H1 (cell line): ENCODE data around the gene SLC8B1. TPM values are rescaled to one million over a fixed set of nuclear protein-coding genes. Genes with fewer than 3 reads are reported as not detected.

ENCODE experiments used
- CTCF ChIA-PET: fragments of 300-600 bp; sonication (Branson Sonifier 250); formaldehyde crosslinking; loops from one replicate; lab custom pipeline; 2021; ENCODE audit not compliant: partially characterized antibody; lab: Charles Lee
- POLR2A ChIA-PET: fragments of 300-600 bp; sonication (Branson Sonifier 250); formaldehyde crosslinking; loops from one replicate; lab custom pipeline; 2021; ENCODE audit warnings: inconsistent platforms; ENCODE audit not compliant: partially characterized antibody; lab: Charles Lee
- DNase-seq, 2 experiments: peaks; one replicate each; pipeline versions ENCODE4 v3.0.0 to v3.0.0-alpha.2; 2010 to 2022; ENCODE audit warnings: low spot score in 2 of 2, low read depth in 1 of 2, mixed read lengths in 1 of 2
- FAIRE-seq: peaks from 2 replicates; lab custom pipeline; 2011; peaks lifted over from hg19 to GRCh38; lab: Jason Lieb, UNC
- H2AFZ ChIP-seq: 2 replicates; pipeline ENCODE4 v1.8.1; 2012; ENCODE audit warnings: low read length, inconsistent platforms
- H2AK5ac ChIP-seq: 2 replicates; pipeline ENCODE4 v1.6.1; 2013; ENCODE audit warnings: low read depth, low read length
- H2BK120ac ChIP-seq: replicated peaks from 2 replicates; pipeline ENCODE3; 2013; ENCODE audit warnings: low read depth, low read length, inconsistent platforms
- H2BK12ac ChIP-seq: 2 replicates; pipeline ENCODE4 v1.6.1; 2013; ENCODE audit warnings: low read depth, low read length
- H2BK15ac ChIP-seq: 2 replicates; pipeline ENCODE4 v1.6.1; 2013; ENCODE audit warnings: low read length
- H2BK20ac ChIP-seq: 2 replicates; pipeline ENCODE4 v1.6.1; 2013; ENCODE audit warnings: low read length
- H2BK5ac ChIP-seq: 2 replicates; pipeline ENCODE4 v1.6.1; 2013; ENCODE audit warnings: low read depth, low read length
- H3K14ac ChIP-seq: 2 replicates; pipeline ENCODE4 v1.6.1; 2013; ENCODE audit warnings: inconsistent platforms; ENCODE audit not compliant: insufficient read length
- H3K18ac ChIP-seq: 2 replicates; pipeline ENCODE4 v1.6.1; 2013; ENCODE audit warnings: low read length; ENCODE audit errors: extremely low read depth
- H3K23ac ChIP-seq: 2 replicates; pipeline ENCODE4 v1.6.1; 2013; ENCODE audit warnings: inconsistent platforms; ENCODE audit not compliant: insufficient read length
- H3K23me2 ChIP-seq: 2 replicates; pipeline ENCODE4 v1.6.1; 2013; ENCODE audit warnings: low read depth, low read length
- H3K27ac ChIP-seq: 2 replicates; pipeline ENCODE4 v1.6.1; 2011; ENCODE audit warnings: low read depth, low read length, inconsistent platforms
- H3K27me3 ChIP-seq, 4 experiments: replicated peaks in 1 of 4; 1 replicate in 1 of 4; 2 replicates in 3 of 4; pipeline versions ENCODE4 v1.6.1 to v1.8.1; 2011 to 2013; ENCODE audit warnings: low read length in 3 of 4, mild to moderate bottlenecking in 3 of 4, inconsistent platforms in 2 of 4, mixed read lengths in 2 of 4, moderate library complexity in 1 of 4; ENCODE audit not compliant: control insufficient read depth in 3 of 4, insufficient read depth in 3 of 4; ENCODE audit errors: extremely low read depth in 1 of 4
- H3K36me3 ChIP-seq, 4 experiments: 2 replicates each; pipeline versions ENCODE4 v1.6.1 to v1.8.1; 2011 to 2013; ENCODE audit warnings: mild to moderate bottlenecking in 4 of 4, low read length in 3 of 4, moderate library complexity in 2 of 4, control low read depth in 1 of 4, inconsistent platforms in 1 of 4; ENCODE audit not compliant: insufficient read depth in 4 of 4, control insufficient read depth in 2 of 4
- H3K4ac ChIP-seq: replicated peaks from 2 replicates; pipeline ENCODE3; 2013; ENCODE audit warnings: low read length, low read depth, mixed read lengths, inconsistent platforms; ENCODE audit not compliant: insufficient read length
- H3K4me1 ChIP-seq, 4 experiments: replicated peaks in 1 of 4; 1 replicate in 1 of 4; 2 replicates in 3 of 4; pipeline versions ENCODE4 v1.6.1 to v1.8.1; 2011 to 2013; ENCODE audit warnings: low read length in 3 of 4, inconsistent platforms in 2 of 4, mixed read lengths in 1 of 4; ENCODE audit not compliant: insufficient read depth in 4 of 4, control insufficient read depth in 3 of 4
- H3K4me2 ChIP-seq, 2 experiments: 2 replicates each; pipeline versions ENCODE4 v1.6.1 to v1.8.1; 2011 to 2013; ENCODE audit warnings: low read depth in 2 of 2, low read length in 2 of 2, control low read depth in 1 of 2, inconsistent platforms in 1 of 2, mild to moderate bottlenecking in 1 of 2; ENCODE audit not compliant: insufficient read depth in 1 of 2
- H3K4me3 ChIP-seq, 4 experiments: fragments of 200-600, 300-600 bp in 1 of 4; sonication (generic), shearing (Covaris generic), sonication (Bioruptor Twin) in 1 of 4; 2 replicates each; pipeline versions ENCODE4 v1.5.1 to v1.8.1; 2011 to 2016; ENCODE audit warnings: low read length in 4 of 4, low read depth in 3 of 4, control low read depth in 2 of 4, inconsistent platforms in 2 of 4, mild to moderate bottlenecking in 2 of 4, mixed read lengths in 1 of 4, moderate library complexity in 1 of 4; ENCODE audit not compliant: insufficient read depth in 2 of 4; ENCODE audit errors: extremely low read depth in 1 of 4
- H3K56ac ChIP-seq: replicated peaks from 2 replicates; pipeline ENCODE3; 2013; ENCODE audit warnings: low read depth, mild to moderate bottlenecking, mixed read lengths, low read length, inconsistent platforms; ENCODE audit not compliant: insufficient read length
- H3K79me1 ChIP-seq: 2 replicates; pipeline ENCODE4 v1.6.1; 2013; ENCODE audit warnings: low read depth, low read length, control low read depth
- H3K79me2 ChIP-seq, 2 experiments: 2 replicates each; pipeline versions ENCODE4 v1.6.1 to v1.8.1; 2012 to 2013; ENCODE audit warnings: low read length in 2 of 2, mild to moderate bottlenecking in 2 of 2, inconsistent platforms in 1 of 2; ENCODE audit not compliant: insufficient read depth in 2 of 2, control insufficient read depth in 1 of 2
- H3K9ac ChIP-seq, 4 experiments: replicated peaks in 1 of 4; 1 replicate in 1 of 4; 2 replicates in 3 of 4; pipeline versions ENCODE4 v1.6.1 to v1.8.1; 2011 to 2013; ENCODE audit warnings: low read depth in 3 of 4, low read length in 3 of 4, control low read depth in 2 of 4, mild to moderate bottlenecking in 2 of 4, moderate library complexity in 2 of 4, inconsistent platforms in 1 of 4; ENCODE audit errors: extremely low read depth in 1 of 4
- H3K9me3 ChIP-seq, 2 experiments: 2 replicates each; pipeline versions ENCODE4 v1.6.1 to v1.8.1; 2012 to 2013; ENCODE audit warnings: mild to moderate bottlenecking in 2 of 2, moderate library complexity in 2 of 2, control low read depth in 1 of 2, inconsistent platforms in 1 of 2, low read depth in 1 of 2, low read length in 1 of 2, mixed read lengths in 1 of 2; ENCODE audit not compliant: insufficient read depth in 2 of 2
- H4K20me1 ChIP-seq, 2 experiments: replicated peaks in 1 of 2; 2 replicates each; pipeline versions ENCODE3 to v1.8.1; 2011 to 2013; ENCODE audit warnings: inconsistent platforms in 2 of 2, low read length in 2 of 2, mild to moderate bottlenecking in 1 of 2; ENCODE audit not compliant: insufficient read depth in 2 of 2, control insufficient read depth in 1 of 2
- H4K5ac ChIP-seq: 2 replicates; pipeline ENCODE4 v1.6.1; 2013; ENCODE audit warnings: low read length, low read depth, mixed read lengths, inconsistent platforms; ENCODE audit not compliant: insufficient read length
- H4K8ac ChIP-seq: 2 replicates; pipeline ENCODE4 v1.8.0; 2013; ENCODE audit warnings: mild to moderate bottlenecking, moderate library complexity, low read length, inconsistent platforms; ENCODE audit not compliant: insufficient read depth; ENCODE audit errors: extremely low read depth
- H4K91ac ChIP-seq: replicated peaks from 2 replicates; pipeline ENCODE3; 2013; ENCODE audit warnings: low read length, mixed read lengths, inconsistent platforms; ENCODE audit not compliant: insufficient read length
- ATF2 ChIP-seq: IDR thresholded peaks from 2 replicates; pipeline ENCODE4 v1.6.1; 2012; ENCODE audit warnings: low read length, inconsistent platforms
- POU5F1 ChIP-seq: IDR thresholded peaks from 2 replicates; pipeline ENCODE4 v1.6.1; 2011; ENCODE audit warnings: low read depth, mild to moderate bottlenecking, low read length, moderate library complexity
- WGBS, 2 experiments: shearing (Covaris generic) in 1 of 2; methylation state at CpG; one replicate each; pipeline versions ENCODE4 v1.1.6 to v1.1.7; 2013 to 2015; ENCODE audit warnings: low lambda C conversion rate in 2 of 2, mixed read lengths in 2 of 2, inconsistent platforms in 1 of 2, low coverage in 1 of 2, missing lambda C conversion rate in 1 of 2; ENCODE audit not compliant: insufficient replicate concordance in 2 of 2, insufficient coverage in 1 of 2, insufficient read length in 1 of 2; ENCODE audit errors: extremely low coverage in 1 of 2, missing lambda C conversion rate in 1 of 2; 5-methylcytosine and 5-hydroxymethylcytosine counted together
- polyA plus RNA-seq, 7 experiments: library from polyadenylated mRNA; depleted of rRNA in 3 of 7; stranded (reverse) in 5 of 7; unstranded in 2 of 7; fragments of >200 nt in 5 of 7; fragments of 200-250 nt in 2 of 7; gene quantifications; 1 replicate in 5 of 7; 2 replicates in 1 of 7; 4 replicates in 1 of 7; pipeline versions ENCODE4 v1.2.1 to v1.2.3, GENCODE V29; 2011 to 2013; ENCODE audit warnings: missing spikeins in 2 of 7, mixed read lengths in 2 of 7
- total RNA-seq: library from RNA; stranded (reverse); fragmentation: NEBNext Ultra II Directional; extraction: Animal tissue kit (Norgen Biotek cat#: 25700); gene quantifications from 2 replicates; pipeline ENCODE4 v1.2.1, GENCODE V29; 2021

Gene SLC8B1
- total and polyA plus RNA-seq, 2 of the 8 experiments (the other 6 are each of a cell fraction or from before 2014, with no cell fraction given) = 11.2 to 19.1 TPM

- no peak overlapping the region for H3K27ac ChIP-seq
- H3K56ac ChIP-seq = no peak overlapping the region
- H3K4me2 ChIP-seq = no peak overlapping the region
- H3K4me1 ChIP-seq = peaks cover 0 to 5% (median under 1%) of the 10 kb centered on the region in 4 experiments; a peak in 4 of 7 replicates
- H2BK5ac ChIP-seq = no peak overlapping the region
- no peak overlapping the region for H4K91ac ChIP-seq
- H3K4ac ChIP-seq = no peak overlapping the region
- no peaks in the 10 kb centered on the region for H3K79me2 ChIP-seq
- CTCF ChIA-PET = interaction anchor here (0.6 to 1.3 kb wide), 2 partner anchors 78 to 839 kb away, joined by 3 read pairs; no protein-coding TSS in a partner anchor
- H4K20me1 ChIP-seq = no peaks in the 10 kb centered on the region
- no peaks in the 10 kb centered on the region for H3K23me2 ChIP-seq
- no peak overlapping the region for H2BK15ac ChIP-seq
- no peak overlapping the region for H4K8ac ChIP-seq
- no peak overlapping the region for H3K18ac ChIP-seq
- no peak overlapping the region for H2AFZ ChIP-seq
- H2BK120ac ChIP-seq = no peak overlapping the region
- H2AK5ac ChIP-seq = no peak overlapping the region
- no peaks in the 10 kb centered on the region for H3K9me3 ChIP-seq
- H3K23ac ChIP-seq = no peak overlapping the region
- no peak overlapping the region for H2BK20ac ChIP-seq
- H3K79me1 ChIP-seq = no peaks in the 10 kb centered on the region
- no peak overlapping the region for H4K5ac ChIP-seq
- no peak for DNase-seq
- no peak overlapping the region for H3K4me3 ChIP-seq
- FAIRE-seq = no peak
- POLR2A ChIA-PET = interaction anchor here (1.4 kb wide), 2 partner anchors 13 to 31 kb away, joined by 3 to 4 read pairs; partner anchors contain the start of gene TPCN1
- 96% methylated on average over 10 of the region's 10 CpGs; no CpG with 5 or more reads in 1 of the 2 experiments for WGBS, 2 experiments
- no peak overlapping the region for H2BK12ac ChIP-seq
- H3K36me3 ChIP-seq = no peaks in the 10 kb centered on the region
- H3K9ac ChIP-seq = no peak overlapping the region
- H3K27me3 ChIP-seq = no peaks in the 10 kb centered on the region
- H3K14ac ChIP-seq = no peak overlapping the region
- TF ChIP-seq ATF2 (no peak), POU5F1 (no peak)
These were observed 82.4 kb downstream of the SLC8B1 start for GRCh38 chr12:113252494-113252893.
